A673 (cell line): ENCODE data around the gene SLC9A8. TPM values are rescaled to one million over a fixed set of nuclear protein-coding genes. Genes with fewer than 3 reads are reported as not detected.
"Not testable (repeated sequence)": the region's sequence is repeated elsewhere in the genome, so short reads cannot be mapped to it uniquely, and the experiment has no call there.

Experiments
- BruUV-seq: library from RNA; stranded (reverse); fragments of 400-500 nt; replicated peaks from 2 replicates; lab custom pipeline; 2021; lab: Mats Ljungman, UMichigan
- CTCF ChIA-PET: fragments of 300-600 bp; sonication (Branson Sonifier 250); formaldehyde crosslinking; loops from one replicate; lab custom pipeline; 2022; ENCODE audit warnings: antibody characterized with exemption; lab: Charles Lee
- POLR2A ChIA-PET: fragments of 300-600 bp; sonication (Branson Sonifier 250); formaldehyde crosslinking; loops from one replicate; lab custom pipeline; 2022; ENCODE audit warnings: antibody characterized with exemption; ENCODE audit not compliant: low non-redundant PET; lab: Charles Lee
- DNase-seq: peaks from one replicate; pipeline ENCODE4 v3.0.0-alpha.2; 2015; ENCODE audit warnings: low spot score
- H3K27ac ChIP-seq: fragments of 200-600 bp; sonication (generic); 2 replicates; pipeline ENCODE4 v1.5.1; 2016; ENCODE audit warnings: mixed run types, low read depth, mild to moderate bottlenecking, mixed read lengths, antibody characterized with exemption, low read length; ENCODE audit not compliant: poor library complexity, severe bottlenecking
- H3K27me3 ChIP-seq: fragments of 200-600 bp; sonication (generic); replicated peaks from 2 replicates; pipeline ENCODE4 v1.6.1; 2017; ENCODE audit warnings: mixed run types, low read depth, mild to moderate bottlenecking, mixed read lengths, antibody characterized with exemption, low read length; ENCODE audit not compliant: insufficient read depth, poor library complexity
- H3K36me3 ChIP-seq: fragments of 200-600 bp; sonication (generic); 2 replicates; pipeline ENCODE4 v1.6.1; 2016; ENCODE audit warnings: mixed run types, mild to moderate bottlenecking, mixed read lengths, antibody characterized with exemption, low read length; ENCODE audit not compliant: insufficient read depth, poor library complexity, severe bottlenecking
- H3K4me1 ChIP-seq: fragments of 200-600 bp; sonication (generic); 2 replicates; pipeline ENCODE4 v1.6.1; 2017; ENCODE audit warnings: mixed run types, mild to moderate bottlenecking, mixed read lengths, antibody characterized with exemption, low read length; ENCODE audit not compliant: insufficient read depth, poor library complexity, severe bottlenecking
- H3K4me3 ChIP-seq: fragments of 200-600 bp; sonication (generic); 2 replicates; pipeline ENCODE4 v1.5.1; 2016; ENCODE audit warnings: low read depth, mixed run types, mild to moderate bottlenecking, mixed read lengths, low read length; ENCODE audit not compliant: poor library complexity, severe bottlenecking
- H3K9me3 ChIP-seq: fragments of 200-600 bp; sonication (generic); 2 replicates; pipeline ENCODE4 v1.6.1; 2016; ENCODE audit warnings: mixed run types, low read depth, mild to moderate bottlenecking, mixed read lengths, antibody characterized with exemption, low read length; ENCODE audit not compliant: poor library complexity, severe bottlenecking
- CTCF ChIP-seq: fragments of 300-800, 200-600 bp; sonication (generic); conservative IDR thresholded peaks from 2 replicates; pipeline ENCODE4 v1.5.1; 2017; ENCODE audit warnings: low read depth, mild to moderate bottlenecking, antibody characterized with exemption, low read length, moderate library complexity, mixed read lengths
- EZH2 ChIP-seq: fragments of 200-600 bp; sonication (generic); IDR thresholded peaks from 2 replicates; pipeline ENCODE4 v1.6.1; 2017; ENCODE audit warnings: borderline replicate concordance, low read depth, mild to moderate bottlenecking, mixed read lengths, antibody characterized with exemption, low read length; ENCODE audit not compliant: poor library complexity, severe bottlenecking
- intact Hi-C: fragments of 100-400 bp; cut with micrococcal nuclease; formaldehyde crosslinking; loops from one replicate; pipeline ENCODE4 v1.10.0; 2022; ENCODE audit not compliant: unreplicated experiment
- total RNA-seq: library from RNA; stranded (reverse); gene quantifications from 2 replicates; pipeline ENCODE4 v1.2.3, GENCODE V29; 2021

Gene SLC9A8
- total RNA-seq, 1 experiment from 2014 or later, result 9.8 TPM

- no peaks in the 10 kb centered on the region for H3K27me3 ChIP-seq
- BruUV-seq, result no TSS peak
- intact Hi-C loops, result no loop called here
- CTCF ChIA-PET, result no interaction called here
- no peak overlapping the region for H3K27ac ChIP-seq
- POLR2A ChIA-PET, result interaction anchor here (0.6 kb wide), 1 partner anchor 14 kb away, joined by 6 read pairs; no protein-coding TSS in a partner anchor
- no peaks in the 10 kb centered on the region for H3K36me3 ChIP-seq
- H3K4me1 ChIP-seq, result no peaks in the 10 kb centered on the region
- DNase-seq, result no peak
- no peak for TF ChIP-seq CTCF
- TF ChIP-seq EZH2, result no peak
- H3K9me3 ChIP-seq, result no peaks in the 10 kb centered on the region
- H3K4me3 ChIP-seq, result no peak overlapping the region
These were observed 80.2 kb downstream of the SLC9A8 start for GRCh38 chr20:49892817-49893216.

GRCh38 chr20:49893242-49894072 lies 80.8 kb downstream of the SLC9A8 start:
- CTCF ChIA-PET, result no interaction called here
- H3K36me3 ChIP-seq, result no peaks in the 10 kb centered on the region
- no peak overlapping the region for H3K4me3 ChIP-seq
- H3K9me3 ChIP-seq, result no peaks in the 10 kb centered on the region
- intact Hi-C loops, result no loop called here
- H3K4me1 ChIP-seq, result no peaks in the 10 kb centered on the region
- BruUV-seq, result no TSS peak
- no peaks in the 10 kb centered on the region for H3K27me3 ChIP-seq
- POLR2A ChIA-PET, result interaction anchor here (0.6 kb wide), 1 partner anchor 14 kb away, joined by 6 read pairs; no protein-coding TSS in a partner anchor
- H3K27ac ChIP-seq, result no peak overlapping the region
- TF ChIP-seq EZH2 (no peak), CTCF (no peak)
- no peak for DNase-seq

- TF ChIP-seq CTCF (no peak), EZH2 (no peak)
These were observed 81.4 kb downstream of the SLC9A8 start for GRCh38 chr20:49894073-49894470.

DNA sequence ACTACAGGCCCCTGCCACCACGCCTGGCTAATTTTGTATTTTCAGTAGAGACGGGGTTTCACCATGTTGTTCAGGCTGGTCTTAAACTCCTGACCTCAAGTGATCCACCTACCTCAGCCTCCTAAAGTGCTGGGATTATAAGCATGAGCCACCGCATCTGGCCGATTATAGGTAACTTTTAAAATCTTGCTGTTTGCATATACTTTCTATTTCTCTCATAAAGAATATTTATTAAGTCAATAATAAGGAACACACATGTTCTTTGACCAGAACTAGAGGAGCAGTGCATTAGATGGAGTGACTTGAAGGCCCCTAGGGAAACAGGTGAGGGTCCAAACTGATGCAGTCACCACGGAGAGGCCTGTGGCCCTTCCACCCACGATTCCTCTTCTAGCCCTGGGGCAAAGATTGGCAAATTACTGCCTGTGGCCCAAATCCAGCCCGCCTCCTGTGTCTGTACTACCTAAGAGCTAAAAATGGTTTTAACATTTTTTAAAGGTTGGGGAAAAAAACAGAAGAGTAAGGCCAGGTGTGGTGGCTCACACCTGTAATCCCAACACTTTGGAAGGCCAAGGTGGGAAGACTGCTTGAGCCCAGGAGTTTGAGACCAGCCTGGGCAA lies 83.0 kb downstream of the SLC9A8 start:
- H3K27ac ChIP-seq, H3K9me3 ChIP-seq, H3K27me3 ChIP-seq, H3K4me1 ChIP-seq, POLR2A ChIA-PET, BruUV-seq, intact Hi-C loops, H3K36me3 ChIP-seq, CTCF ChIA-PET, DNase-seq, H3K4me3 ChIP-seq: not testable (repeated sequence)

More at GRCh38 chr20:49894073-49894470, 81.4 kb downstream of the SLC9A8 start:
- BruUV-seq, result no TSS peak
- no peak overlapping the region for H3K4me3 ChIP-seq
- ChIA-PET POLR2A (no interaction called here), CTCF (no interaction called here)
- DNase-seq, result no peak
- intact Hi-C loops, result no loop called here
- no peaks in the 10 kb centered on the region for H3K9me3 ChIP-seq
- no peaks in the 10 kb centered on the region for H3K27me3 ChIP-seq
- H3K4me1 ChIP-seq, result no peaks in the 10 kb centered on the region
- H3K36me3 ChIP-seq, result no peaks in the 10 kb centered on the region
- H3K27ac ChIP-seq, result no peak overlapping the region
